ENCODE results near the gene ZBTB16. TPM values are rescaled to one million over a fixed set of nuclear protein-coding genes. Genes with fewer than 3 reads are reported as not detected.

Gene ZBTB16
- polyA plus RNA-seq, 1 donor (not counting 4 experiments of a cell fraction or from before 2014, with no cell fraction given), result 0.18 TPM

DNA sequence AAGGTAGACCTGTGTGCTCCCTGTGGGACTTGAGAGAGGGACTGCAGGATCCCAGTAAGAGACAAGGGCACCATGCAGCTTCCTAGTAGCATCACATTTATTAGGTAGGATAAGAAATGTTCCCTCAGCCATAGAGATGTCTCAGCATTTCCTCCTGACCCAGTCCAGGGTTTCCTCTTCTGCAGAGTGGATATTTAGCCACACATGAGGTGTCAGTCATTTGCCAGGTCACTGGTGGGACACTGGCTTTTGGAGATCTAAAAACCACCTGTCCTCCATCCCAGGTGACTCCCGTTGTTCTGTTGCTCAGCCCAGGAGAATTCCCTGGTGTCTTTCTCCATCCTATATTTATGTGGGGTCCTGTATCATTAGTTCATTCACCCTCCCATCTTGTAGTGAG is 119.1 kb downstream of the ZBTB16 start:
- H3K9me1 ChIP-seq (ENCODE audit: control insufficient read depth, extremely low read depth, insufficient read depth, low read length), result no peaks in the 10 kb centered on the region
- H2AFZ ChIP-seq (ENCODE audit: control insufficient read depth, low read length), result no peak overlapping the region
- no peaks in the 10 kb centered on the region for H3K4me1 ChIP-seq (ENCODE audit: control insufficient read depth, extremely low read depth, insufficient read depth, low read length)
- FAIRE-seq (no peak), DNase-seq (ENCODE audit: low read depth, low spot score) (no peak)
- dilution Hi-C loops (cut with MboI; ENCODE audit: extremely low pct_ligation_motif_present, low sequenced_read_pairs), result no loop called here
- H3K9ac ChIP-seq (ENCODE audit: control insufficient read depth, extremely low read depth, insufficient read depth, low read length), result no peak overlapping the region
- H3K36me3 ChIP-seq (ENCODE audit: control insufficient read depth in 2 of 2, extremely low read depth in 1 of 2, insufficient read depth in 2 of 2, low read length in 2 of 2), result no peaks in the 10 kb centered on the region
- H4K20me1 ChIP-seq (ENCODE audit: control insufficient read depth, extremely low read depth, insufficient read depth, low read length), result no peaks in the 10 kb centered on the region
- H3K4me3 ChIP-seq (ENCODE audit: control insufficient read depth in 2 of 3, extremely low read depth in 1 of 3, insufficient read depth in 2 of 3, low read depth in 1 of 3, low read length in 3 of 3), result no peak overlapping the region
- H3K4me2 ChIP-seq (ENCODE audit: control insufficient read depth, extremely low read depth, insufficient read depth, low read depth, low read length), result no peak overlapping the region
- no peaks in the 10 kb centered on the region for H3K79me2 ChIP-seq (ENCODE audit: control insufficient read depth, insufficient read depth, low read length)
- peaks cover 82% of the 10 kb centered on the region for H3K27me3 ChIP-seq (ENCODE audit: control insufficient read depth, extremely low read depth, insufficient read depth, low read length)
- H3K27ac ChIP-seq (ENCODE audit: control insufficient read depth, insufficient read depth, low read length), result no peak overlapping the region
- H3K9me3 ChIP-seq (ENCODE audit: control insufficient read depth, low read depth, low read length), result no peaks in the 10 kb centered on the region
- TF ChIP-seq, protein P1, sequence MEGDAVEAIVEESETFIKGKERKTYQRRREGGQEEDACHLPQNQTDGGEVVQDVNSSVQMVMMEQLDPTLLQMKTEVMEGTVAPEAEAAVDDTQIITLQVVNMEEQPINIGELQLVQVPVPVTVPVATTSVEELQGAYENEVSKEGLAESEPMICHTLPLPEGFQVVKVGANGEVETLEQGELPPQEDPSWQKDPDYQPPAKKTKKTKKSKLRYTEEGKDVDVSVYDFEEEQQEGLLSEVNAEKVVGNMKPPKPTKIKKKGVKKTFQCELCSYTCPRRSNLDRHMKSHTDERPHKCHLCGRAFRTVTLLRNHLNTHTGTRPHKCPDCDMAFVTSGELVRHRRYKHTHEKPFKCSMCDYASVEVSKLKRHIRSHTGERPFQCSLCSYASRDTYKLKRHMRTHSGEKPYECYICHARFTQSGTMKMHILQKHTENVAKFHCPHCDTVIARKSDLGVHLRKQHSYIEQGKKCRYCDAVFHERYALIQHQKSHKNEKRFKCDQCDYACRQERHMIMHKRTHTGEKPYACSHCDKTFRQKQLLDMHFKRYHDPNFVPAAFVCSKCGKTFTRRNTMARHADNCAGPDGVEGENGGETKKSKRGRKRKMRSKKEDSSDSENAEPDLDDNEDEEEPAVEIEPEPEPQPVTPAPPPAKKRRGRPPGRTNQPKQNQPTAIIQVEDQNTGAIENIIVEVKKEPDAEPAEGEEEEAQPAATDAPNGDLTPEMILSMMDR (optimal IDR thresholded peaks at IDR 0.05 in 1 of 3, IDR thresholded peaks at IDR 0.05 in 1 of 3, conservative IDR thresholded peaks at IDR 0.05 in 1 of 3; ENCODE audit: extremely low read depth in 1 of 3, insufficient read depth in 2 of 3, low read length in 3 of 3), result no peak
- no peak for TF ChIP-seq EZH2 (IDR thresholded peaks at IDR 0.05; ENCODE audit: low read length)

DNA sequence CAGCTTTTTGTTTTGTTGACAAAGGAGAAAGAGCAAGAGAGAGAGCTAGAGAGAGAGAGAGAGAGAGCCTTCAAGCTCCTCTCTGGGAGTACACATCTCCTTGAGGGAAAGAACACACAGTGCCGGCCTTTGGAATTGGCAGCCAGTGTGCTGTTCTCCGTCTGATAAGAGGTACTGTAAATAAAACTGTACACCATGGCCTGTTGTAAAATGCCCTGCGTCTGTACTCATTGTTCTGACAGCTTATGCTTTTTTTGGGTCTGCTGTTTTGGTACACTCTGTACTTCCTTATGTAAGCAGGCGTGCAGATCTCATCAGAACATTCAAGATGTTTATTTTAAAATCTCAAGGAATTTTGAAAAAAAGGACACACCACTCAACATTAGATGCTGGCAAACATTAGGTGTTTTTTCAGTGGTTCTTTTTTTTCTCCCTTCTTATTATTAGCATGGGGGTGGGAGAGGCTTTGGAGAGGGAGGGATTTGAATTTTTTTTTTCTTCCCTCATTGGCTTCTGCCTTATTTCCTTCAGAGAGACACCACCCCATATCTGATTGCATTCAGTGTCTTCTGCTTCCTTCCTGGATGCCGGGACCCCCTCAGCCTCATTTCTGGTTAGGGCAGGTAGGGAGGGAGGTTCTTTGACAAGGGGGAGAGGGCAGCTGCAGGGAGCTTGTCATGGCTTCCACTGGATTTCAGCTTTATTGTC is 119.9 kb downstream of the ZBTB16 start:
- Histone ChIP-seq H3K36me3 (ENCODE audit: control insufficient read depth in 2 of 2, extremely low read depth in 1 of 2, insufficient read depth in 2 of 2, low read length in 2 of 2) (no peaks in the 10 kb centered on the region), H3K4me1 (ENCODE audit: control insufficient read depth, extremely low read depth, insufficient read depth, low read length) (no peaks in the 10 kb centered on the region), H4K20me1 (ENCODE audit: control insufficient read depth, extremely low read depth, insufficient read depth, low read length) (no peaks in the 10 kb centered on the region), H3K9ac (ENCODE audit: control insufficient read depth, extremely low read depth, insufficient read depth, low read length) (no peak overlapping the region), H3K27me3 (ENCODE audit: control insufficient read depth, extremely low read depth, insufficient read depth, low read length) (peaks cover 81% of the 10 kb centered on the region), H3K27ac (ENCODE audit: control insufficient read depth, insufficient read depth, low read length) (no peak overlapping the region), H3K4me3 (ENCODE audit: control insufficient read depth in 2 of 3, extremely low read depth in 1 of 3, insufficient read depth in 2 of 3, low read depth in 1 of 3, low read length in 3 of 3) (no peak overlapping the region), H3K9me3 (ENCODE audit: control insufficient read depth, low read depth, low read length) (no peaks in the 10 kb centered on the region), H3K79me2 (ENCODE audit: control insufficient read depth, insufficient read depth, low read length) (no peaks in the 10 kb centered on the region), H3K4me2 (ENCODE audit: control insufficient read depth, extremely low read depth, insufficient read depth, low read depth, low read length) (no peak overlapping the region), H3K9me1 (ENCODE audit: control insufficient read depth, extremely low read depth, insufficient read depth, low read length) (no peaks in the 10 kb centered on the region), H2AFZ (ENCODE audit: control insufficient read depth, low read length) (no peak overlapping the region)
- DNase-seq (ENCODE audit: low read depth, low spot score) (no peak), FAIRE-seq (no peak)
- dilution Hi-C loops (cut with MboI; ENCODE audit: extremely low pct_ligation_motif_present, low sequenced_read_pairs), result no loop called here
- TF ChIP-seq EZH2 (IDR thresholded peaks at IDR 0.05; ENCODE audit: low read length), result no peak
- TF ChIP-seq, protein P1 (optimal IDR thresholded peaks at IDR 0.05 in 1 of 3, IDR thresholded peaks at IDR 0.05 in 1 of 3, conservative IDR thresholded peaks at IDR 0.05 in 1 of 3; ENCODE audit: extremely low read depth in 1 of 3, insufficient read depth in 2 of 3, low read length in 3 of 3), result no peak
